KG1 (cell line): ENCODE data around the gene RASA3.

Experiments
- DNase-seq: peaks from one replicate; lab custom pipeline; 2025; lab: John Stamatoyannopoulos, UW

Gene RASA3

DNA sequence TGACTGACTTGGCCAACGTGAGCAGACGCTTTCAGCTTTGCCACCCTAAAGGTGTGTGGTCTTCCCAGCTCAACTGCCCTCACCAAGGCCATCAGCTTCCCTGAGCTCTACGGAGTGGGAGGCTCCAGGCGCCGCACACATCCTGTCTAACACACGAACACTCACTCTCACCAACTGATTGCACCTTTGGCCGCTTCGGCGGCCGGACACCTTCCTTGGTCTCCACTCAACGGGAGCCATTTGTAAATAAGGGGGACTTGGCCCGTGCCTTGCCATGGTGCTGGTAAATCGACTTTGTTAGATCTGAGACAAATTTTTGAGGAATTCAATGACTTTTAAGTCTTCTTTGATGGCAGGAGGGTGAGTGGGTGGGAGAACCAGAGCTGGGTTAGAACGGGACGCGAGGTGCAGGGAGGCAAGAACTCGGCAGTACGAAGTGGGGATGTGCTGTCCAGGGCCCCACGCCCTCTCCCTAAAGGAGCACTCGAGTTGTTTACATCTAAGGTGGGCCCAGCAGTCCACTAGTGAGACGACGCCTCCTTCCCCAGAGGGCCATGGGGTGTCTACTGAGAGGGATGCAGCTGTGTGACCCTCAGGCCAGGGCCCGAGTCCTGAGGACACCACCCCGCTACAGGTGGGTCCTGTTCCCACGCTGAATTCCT, 163.0 kb downstream of the RASA3 start:
- DNase-seq: no peak

DNA sequence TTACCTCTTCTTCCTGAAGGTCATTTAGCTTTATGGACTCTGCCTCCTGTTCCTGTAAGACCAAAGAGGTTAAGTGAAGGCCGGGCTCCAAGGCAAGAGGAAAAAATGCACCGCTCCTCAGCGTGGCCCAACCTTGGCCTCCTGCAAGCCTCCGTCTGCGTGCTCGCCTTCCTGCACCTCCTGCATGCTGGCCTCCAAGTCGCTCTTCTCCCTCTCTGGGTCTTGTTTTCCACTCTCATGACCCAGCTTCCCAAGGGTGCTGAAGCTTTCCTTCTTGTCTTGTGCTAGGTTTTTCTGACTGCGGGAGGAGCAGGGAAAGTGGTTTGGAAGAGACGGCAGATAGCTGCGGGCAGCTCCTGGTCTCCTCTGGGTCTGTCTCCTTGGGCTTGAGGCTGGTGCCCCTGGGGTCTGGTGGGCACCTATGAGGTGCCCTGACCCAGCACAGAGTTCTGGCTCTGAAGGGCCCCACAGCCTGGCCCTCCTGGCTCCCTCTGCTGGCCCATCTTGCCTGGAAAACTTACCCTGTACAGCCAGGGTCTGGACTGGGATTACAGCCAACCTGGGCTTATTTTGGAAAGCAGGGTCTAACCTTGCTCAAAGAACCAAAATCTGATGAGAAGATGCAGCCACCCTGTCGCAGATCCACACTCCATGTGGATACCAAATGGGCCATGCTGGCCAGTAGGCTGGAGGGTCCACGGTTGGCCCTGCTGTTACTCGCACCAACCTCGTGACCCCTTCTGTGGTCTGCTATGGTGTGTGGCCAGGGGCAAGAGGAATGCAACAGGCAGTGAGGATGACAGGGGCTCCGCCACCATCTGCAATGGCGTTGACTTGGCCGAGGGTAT, 163.7 kb downstream of the RASA3 start:
- no peak for DNase-seq

DNA sequence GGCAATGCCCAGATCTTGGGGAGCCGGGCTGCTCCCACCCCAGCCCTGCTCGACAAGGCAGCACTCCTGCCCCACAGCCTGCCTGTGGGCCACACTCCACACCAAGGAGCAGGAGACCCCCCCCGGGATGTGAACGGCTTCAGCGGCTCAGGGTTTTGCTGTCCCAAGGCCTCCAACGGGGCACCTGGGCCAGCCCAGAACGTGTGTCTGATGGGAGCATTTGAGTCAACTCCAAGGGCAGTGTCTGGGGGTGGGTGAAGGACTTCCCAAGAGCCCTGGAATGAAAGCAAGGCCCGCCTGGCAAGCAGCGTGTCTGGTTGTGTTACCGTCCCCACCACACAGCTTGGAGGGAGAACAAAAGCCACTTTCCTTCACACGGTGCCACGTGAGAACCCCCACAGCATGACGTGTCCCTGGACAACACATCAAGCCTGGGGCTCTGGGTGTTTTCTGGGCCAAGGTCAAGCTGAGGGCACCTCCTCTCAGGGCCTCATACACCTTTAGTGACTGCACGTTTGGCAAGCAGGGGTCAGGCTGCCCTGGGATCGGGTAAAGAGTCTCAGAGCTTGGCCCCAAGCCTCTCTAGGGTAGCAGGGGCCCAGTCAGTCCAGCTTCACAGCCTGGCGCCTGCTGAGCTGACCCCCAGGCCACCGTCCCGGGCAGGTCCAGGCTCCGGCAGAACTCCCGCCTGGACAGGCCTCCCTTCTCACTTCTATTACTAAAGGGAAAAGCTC, 164.5 kb downstream of the RASA3 start:
- no peak for DNase-seq

DNA sequence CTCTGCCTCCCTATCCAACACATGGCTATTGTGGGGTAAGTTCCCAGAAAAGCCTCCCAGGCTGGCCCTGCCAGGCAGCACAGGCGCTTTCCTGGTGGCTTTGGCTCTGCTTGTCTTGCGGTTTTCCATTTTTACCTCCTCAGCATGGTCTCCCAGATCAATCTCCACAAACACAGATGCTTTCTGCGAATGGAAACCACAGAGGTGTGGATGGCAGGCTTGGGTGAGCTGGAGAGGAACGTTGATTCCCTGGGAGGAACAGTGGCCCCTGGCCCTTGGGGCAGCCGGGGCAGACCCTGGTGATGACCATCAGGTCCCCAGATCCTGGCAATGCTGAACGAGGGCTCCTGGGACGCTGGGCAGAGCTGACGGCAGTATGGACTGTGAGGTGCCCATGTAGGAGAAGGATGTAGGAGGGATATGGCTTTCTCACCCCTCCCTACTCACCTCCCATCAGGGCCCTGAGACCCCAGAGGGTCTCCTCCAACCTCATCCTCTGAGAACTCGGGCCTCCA, 165.2 kb downstream of the RASA3 start:
- DNase-seq: no peak

DNA sequence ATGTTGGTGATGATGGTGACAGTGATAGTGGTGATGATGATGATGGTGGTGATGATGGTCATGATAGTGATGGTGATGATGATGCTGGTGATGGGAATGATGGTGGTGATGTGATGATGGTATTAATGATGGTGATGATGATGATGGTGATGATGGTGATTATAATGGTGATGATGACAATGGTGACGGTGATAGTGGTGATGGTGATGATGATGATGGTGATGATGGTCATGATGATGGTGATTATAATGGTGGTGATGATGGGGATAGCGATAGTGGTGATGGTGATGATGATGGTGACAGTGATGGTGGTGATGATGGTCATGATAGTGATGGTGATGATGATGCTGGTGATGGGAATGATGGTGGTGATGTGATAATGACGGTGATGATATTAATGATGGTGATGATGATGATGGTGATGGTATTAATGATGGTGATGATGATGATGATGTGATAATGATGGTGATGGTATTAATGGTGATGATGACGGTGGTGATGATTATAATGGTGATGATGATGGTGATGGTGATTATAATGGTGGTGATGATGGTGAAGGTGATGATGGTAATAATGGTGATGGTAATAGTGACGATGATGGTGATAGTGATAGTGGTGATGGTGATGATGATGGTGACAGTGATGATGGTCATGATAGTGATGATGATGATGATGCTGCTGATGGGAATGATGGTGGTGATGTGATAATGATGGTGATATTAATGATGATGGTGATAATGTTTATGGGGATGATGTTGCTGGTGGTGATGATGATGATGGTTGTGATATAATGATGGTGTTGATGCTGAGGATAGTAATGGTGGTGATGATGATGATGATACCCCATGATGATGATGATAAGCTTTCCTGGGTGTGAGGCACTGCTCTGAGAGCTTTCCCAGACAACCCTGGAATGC, 166.2 kb downstream of the RASA3 start:
- no peak for DNase-seq

DNA sequence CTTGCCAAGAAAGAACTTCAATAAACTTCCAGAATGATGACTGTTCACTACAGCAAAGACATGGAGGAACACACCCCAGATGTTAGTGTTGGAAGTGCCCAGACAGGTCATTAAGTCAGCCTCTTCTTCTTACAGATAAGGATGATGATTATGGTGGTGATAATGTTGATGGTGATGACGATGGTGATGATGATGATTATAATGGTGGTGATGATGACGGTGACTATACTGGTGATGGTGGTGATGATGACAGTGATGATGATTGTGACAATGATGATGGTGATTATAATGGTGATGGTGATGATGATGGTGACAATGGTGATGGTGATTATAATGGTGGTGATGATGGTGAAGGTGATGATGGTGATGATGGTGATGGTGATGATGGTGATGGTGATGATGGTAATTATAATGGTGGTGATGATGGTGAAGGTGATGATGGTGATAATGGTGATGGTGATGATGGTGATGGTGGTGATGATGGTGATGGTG, 167.0 kb downstream of the RASA3 start:
- DNase-seq: no peak

DNA sequence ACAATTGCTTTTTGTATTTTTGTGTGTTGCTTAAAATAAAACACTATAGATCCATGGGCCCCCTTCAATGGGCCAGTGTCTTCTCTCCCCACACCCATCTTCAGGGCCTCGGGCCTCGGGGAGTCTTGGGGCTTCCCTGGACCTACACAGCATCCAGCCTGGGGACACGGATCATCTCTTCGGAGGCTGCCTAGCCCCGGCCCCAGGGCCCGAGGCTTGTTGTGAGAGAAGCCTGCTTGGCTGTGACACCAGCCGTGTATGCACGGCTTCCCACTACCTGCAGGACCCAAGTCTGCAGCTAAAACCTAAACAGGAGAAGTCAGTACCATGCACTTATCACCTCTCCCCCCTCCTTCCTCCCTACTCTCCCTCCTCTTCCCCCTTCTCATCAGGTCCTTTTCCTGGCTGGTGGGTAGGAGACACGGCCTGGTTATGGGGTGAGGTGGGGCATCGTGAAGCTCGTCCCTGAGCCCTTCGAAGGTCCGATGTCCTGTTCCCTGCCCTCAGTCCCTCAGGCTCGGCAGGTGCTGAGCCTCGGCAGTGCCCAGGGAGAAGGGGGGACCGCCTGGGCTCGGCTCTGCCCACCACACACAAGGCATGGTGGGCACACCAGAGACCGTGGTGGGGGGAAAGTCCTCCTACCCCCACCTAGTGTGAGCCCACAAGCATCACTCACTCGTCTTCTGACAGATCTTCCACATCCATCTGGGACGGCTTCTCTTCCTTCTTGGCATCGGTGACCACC, 168.0 kb downstream of the RASA3 start:
- DNase-seq: no peak

DNA sequence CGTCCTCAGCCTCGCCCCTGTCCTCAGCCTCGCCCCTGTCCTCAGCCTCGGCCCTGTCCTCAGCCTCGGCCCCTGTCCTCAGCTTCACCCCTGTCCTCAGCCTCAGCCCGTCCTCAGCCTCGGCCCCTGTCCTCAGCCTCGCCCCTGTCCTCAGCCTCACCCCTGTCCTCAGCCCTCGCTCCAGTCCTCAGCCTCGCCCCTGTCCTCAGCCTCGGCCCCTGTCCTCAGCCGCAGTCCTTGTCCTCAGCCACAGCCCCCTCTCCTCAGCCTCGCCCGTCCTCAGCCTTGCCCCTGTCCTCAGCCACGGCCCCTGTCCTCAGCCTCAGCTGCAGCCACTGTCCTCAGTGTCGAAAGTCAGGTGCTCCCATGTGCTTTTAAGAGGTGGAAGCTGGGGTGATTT, 169.0 kb downstream of the RASA3 start:
- DNase-seq: no peak

DNA sequence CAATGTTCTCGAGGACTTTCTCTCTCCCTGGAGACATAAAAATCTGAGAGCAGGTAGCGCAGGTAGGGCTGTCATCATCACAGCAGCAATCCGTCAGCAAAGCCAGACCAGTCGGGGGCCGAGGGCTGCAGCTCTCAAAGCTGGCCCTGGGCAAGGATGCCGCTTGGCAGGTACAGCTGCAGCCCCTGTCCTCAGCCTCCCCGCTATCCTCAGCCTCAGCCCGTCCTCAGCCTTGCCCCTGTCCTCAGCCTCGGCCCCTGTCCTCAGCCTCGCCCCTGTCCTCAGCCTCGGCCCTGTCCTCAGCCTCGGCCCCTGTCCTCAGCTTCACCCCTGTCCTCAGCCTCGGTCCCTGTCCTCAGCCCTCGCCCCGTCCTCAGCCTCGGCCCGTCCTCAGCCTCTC, 169.4 kb downstream of the RASA3 start:
- no peak for DNase-seq

DNA sequence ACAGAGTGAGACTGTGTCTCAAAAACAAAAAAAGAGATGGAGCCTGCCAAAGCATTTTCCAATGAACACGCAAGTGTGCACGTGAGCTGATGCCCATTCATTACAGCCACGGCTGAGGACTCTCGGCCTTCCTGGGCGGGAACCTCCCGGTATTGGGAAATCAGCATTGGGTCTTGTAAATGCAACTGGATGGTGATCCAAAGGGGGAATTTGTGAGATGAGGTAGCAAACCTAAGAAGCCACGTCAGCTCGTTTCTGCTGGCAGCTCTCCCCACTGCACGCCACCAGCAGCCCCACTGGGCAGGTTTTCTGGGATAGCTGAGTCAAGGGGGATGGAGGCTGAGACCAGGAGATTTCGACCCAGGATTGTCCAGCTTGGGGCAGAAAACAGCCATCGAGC, 170.0 kb downstream of the RASA3 start:
- DNase-seq: no peak

DNA sequence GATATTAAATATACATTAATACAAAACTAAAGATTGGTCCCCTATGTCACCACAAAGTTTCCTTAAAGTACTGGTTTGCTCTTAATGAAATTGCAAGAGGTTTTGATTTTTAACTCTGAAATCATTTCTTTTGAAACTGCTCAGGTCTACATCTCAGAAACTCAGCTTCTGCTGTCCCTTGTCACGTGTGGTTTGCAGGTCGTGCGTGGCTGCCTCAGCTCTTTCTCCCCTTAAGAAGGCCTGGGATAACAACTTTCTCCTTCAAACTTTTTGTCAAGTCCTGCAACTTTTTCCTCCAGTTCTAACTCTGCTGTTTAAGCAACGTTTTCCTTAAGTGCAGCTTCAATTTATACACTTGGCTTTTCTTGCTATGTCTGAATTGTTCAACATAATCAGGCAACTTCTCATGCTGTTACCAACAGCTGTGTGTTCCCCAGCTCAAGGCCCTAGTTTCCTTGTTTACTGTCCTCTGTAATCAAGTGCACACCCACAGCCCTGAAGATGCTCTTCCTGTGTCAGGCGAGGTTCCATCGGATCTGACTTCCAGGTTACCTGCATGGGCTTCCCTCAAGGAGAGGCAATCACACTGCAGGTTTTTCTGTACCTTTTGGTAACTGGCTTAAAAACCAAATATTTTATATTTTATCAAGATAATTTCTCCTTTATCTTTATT, 172.0 kb downstream of the RASA3 start:
- DNase-seq: no peak

DNA sequence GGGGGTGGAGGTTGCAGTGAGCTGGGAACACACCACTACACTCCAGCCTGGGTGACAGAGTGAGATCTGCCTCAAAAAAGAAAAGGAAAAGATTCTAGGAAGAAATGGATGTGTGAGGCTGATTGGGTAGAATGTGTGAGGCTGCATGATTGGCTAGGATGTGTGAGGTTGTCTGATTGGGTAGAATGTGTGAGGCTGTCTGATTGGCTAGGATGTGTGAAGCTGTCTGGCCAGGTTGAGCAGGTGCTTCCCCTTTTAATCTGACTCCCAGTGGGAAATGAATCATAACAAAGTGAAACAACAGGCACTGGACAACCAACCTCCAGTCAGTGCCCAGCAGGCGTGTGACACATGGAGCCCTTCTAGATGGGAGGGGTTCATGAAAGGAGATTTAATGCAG, 173.2 kb downstream of the RASA3 start:
- no peak for DNase-seq

DNA sequence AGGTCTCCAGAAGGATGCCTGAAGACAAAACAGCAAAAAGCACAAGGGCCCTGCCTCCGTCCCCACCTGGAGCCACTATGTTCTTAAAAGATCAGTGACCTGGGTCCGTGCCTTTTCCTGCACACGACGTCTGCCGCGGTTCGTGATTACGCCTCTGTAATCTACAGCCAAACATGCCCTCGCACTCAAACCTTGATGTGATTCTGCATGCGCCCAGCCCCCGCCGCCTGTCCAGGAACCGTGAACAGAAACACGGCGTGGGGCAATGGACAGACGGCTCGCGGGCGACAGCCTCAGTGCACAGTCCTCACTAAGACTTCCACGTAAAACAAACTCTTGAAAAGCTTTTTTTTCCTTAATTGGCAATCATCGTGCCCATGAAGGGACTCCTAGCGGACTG, 174.1 kb downstream of the RASA3 start:
- DNase-seq: no peak

DNA sequence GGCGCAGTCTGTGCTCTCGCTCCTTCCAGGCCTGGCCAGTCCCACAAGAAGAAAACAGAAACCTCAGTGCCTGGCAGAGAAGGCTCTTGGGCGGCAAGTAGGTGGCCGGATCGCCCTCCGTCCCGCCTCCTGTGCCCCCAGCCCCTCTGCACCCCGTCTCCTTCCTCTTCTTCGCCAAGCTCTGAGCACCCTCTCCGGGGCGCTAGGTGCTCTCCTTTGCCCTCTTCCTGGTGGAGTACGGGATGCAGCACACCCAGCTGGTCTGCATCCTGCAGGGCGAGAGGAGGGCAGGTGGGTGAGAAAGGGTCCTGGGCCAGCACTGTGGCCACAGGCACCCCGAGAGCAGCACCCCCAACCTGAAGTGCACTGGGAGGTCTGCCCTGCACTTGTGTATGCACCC, 175.9 kb downstream of the RASA3 start:
- DNase-seq: no peak

DNA sequence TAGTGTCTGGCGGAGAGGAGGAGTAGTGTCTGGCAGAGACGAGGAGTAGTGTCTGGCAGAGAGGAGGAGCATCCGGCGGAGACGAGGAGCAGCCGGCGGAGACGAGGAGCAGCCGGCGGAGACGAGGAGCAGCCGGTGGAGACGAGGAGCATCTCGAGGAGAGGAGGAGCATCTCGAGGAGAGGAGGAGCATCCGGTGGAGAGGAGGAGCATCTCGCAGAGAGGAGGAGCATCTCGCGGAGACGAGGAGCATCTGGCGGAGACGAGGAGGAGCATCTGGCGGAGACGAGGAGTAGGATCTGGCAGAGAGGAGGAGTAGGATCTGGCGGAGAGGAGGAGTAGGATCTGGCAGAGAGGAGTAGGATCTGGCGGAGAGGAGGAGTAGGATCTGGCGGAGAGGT, 176.7 kb downstream of the RASA3 start:
- DNase-seq: no peak

DNA sequence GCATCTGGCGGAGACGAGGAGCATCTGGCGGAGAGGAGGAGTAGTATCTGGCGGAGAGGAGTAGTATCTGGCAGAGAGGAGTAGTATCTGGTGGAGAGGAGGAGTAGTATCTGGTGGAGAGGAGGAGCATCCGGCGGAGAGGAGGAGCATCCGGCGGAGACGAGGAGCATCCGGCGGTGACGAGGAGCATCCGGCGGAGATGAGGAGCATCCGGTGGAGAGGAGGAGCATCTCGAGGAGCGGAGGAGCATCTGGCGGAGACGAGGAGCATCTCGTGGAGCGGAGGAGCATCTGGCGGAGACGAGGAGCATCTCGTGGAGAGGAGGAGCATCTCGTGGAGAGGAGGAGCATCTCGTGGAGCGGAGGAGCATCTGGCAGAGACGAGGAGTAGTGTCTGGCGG, 177.2 kb downstream of the RASA3 start:
- no peak for DNase-seq

DNA sequence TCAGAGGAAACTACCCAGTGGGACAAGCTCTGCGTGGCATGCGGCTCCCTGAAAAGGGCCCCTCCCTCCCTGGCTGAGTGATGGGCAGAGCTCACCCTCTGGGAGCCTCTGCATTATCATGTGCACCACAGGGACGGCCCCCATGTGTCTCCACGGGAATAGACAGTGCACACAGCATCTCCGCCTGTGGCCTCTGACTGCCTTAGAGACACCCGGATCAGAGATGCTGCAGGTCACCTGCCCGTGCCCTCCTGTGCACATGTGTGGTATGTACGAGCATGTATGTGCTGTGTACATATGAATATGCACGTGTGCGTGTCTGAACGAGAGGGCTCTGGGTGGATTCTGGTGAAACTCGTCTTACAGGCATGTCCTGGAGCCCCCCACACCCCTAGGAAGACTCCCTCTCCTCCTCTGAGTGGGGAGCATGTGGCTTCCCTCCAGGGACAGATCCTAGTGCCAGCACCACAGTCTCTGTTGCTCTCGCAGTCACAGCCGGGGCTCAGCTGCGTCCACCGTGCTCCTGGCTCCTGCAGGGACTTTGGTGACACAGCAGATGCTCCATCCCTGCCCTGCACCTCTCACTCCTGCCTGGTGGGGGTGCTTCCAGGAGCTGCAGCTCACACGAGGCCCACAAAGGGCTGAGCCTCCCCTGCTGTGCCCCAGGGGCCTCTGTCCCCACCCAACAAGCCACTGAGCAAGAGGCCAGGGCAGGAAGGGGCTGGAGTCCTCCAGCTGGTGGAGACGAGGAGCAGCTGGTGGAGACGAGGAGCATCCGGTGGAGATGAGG, 178.2 kb downstream of the RASA3 start:
- DNase-seq: no peak

DNA sequence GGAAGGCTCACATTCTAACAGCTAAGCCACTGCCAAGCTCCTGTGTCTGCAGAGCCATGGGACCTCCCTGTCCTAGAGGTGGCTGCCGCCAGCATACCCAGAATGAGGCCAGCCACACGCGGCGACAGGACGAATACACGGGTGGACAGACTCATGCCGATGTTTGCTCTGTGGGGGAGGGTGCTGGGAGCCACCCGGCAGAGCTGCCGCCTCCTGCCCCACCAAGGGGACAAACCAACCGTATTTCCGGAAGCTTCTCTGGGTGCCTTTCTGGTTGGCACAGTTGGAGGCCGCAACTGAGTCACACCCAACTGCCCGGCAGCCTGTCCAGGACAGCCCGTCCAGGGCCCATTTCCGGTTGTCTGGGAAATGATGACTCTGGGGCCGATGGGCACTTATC, 178.9 kb downstream of the RASA3 start:
- no peak for DNase-seq

DNA sequence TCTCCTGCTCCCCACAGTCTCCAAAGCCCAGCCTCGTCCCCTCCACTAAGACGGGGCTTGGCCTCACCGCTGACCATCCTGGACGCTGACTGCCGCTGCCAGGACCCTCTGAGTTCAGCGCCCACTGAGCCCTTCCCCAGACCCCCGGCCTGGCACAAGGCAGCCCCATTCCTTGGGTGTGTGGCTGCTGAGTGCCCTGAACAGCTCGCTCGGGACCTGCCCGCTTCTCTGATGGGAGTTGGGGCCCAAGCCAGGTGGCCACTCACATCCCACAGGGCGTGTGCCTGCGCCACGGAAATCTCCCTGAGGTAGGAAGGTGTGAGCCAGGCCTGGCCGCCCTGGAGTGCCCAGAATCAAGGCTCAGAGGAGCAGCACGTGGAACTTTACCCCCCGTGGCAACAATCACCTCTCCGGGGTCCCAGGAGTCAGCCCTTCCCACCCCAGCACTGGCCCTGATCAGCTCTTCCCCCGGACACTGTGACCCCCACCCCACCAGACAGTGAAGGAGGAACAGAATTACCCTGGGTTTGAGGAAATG, 179.4 kb downstream of the RASA3 start:
- no peak for DNase-seq
